ENCODE results near the gene RTP2. TPM values are rescaled to one million over a fixed set of nuclear protein-coding genes. Genes with fewer than 3 reads are reported as not detected.

RTP2 gene
- total RNA-seq, 1 experiment from 2014 or later: not detected

GRCh38 chr3:187721055-187721454, 18.7 kb upstream of the RTP2 start:
- no TSS peak for BruUV-seq (replicated peaks)

GRCh38 chr3:187720337-187720670, 17.9 kb upstream of the RTP2 start:
- H3K4me1 ChIP-seq (ENCODE audit: insufficient read depth, low read length, poor library complexity, severe bottlenecking): no peaks in the 10 kb centered on the region
- no peaks in the 10 kb centered on the region for H3K27me3 ChIP-seq (replicated peaks; ENCODE audit: insufficient read depth, low read depth, low read length, poor library complexity)
- no peak overlapping the region for H3K4me3 ChIP-seq (ENCODE audit: low read depth, low read length, poor library complexity, severe bottlenecking)
- no peak overlapping the region for H3K27ac ChIP-seq (ENCODE audit: low read depth, low read length, poor library complexity, severe bottlenecking)
- peaks cover 37% of the 10 kb centered on the region for H3K36me3 ChIP-seq (ENCODE audit: insufficient read depth, low read length, poor library complexity, severe bottlenecking)
- ChIA-PET POLR2A (ENCODE audit: low non-redundant PET) (no interaction called here), CTCF (no interaction called here)
- no peaks in the 10 kb centered on the region for H3K9me3 ChIP-seq (ENCODE audit: low read depth, low read length, poor library complexity, severe bottlenecking)
- no peak for DNase-seq (ENCODE audit: low spot score)
- no TSS peak for BruUV-seq (replicated peaks)
- intact Hi-C loops (cut with micrococcal nuclease; ENCODE audit: unreplicated experiment): no loop called here
- TF ChIP-seq CTCF (conservative IDR thresholded peaks at IDR 0.05; ENCODE audit: low read depth, low read length): no peak
- TF ChIP-seq EZH2 (IDR thresholded peaks at IDR 0.05; ENCODE audit: borderline replicate concordance, low read depth, low read length, poor library complexity, severe bottlenecking): no peak

More at GRCh38 chr3:187721055-187721454, 18.7 kb upstream of the RTP2 start:
- no peak overlapping the region for H3K4me3 ChIP-seq (ENCODE audit: low read depth, low read length, poor library complexity, severe bottlenecking)
- TF ChIP-seq CTCF (conservative IDR thresholded peaks at IDR 0.05; ENCODE audit: low read depth, low read length) (no peak), EZH2 (IDR thresholded peaks at IDR 0.05; ENCODE audit: borderline replicate concordance, low read depth, low read length, poor library complexity, severe bottlenecking) (no peak)
- H3K4me1 ChIP-seq (ENCODE audit: insufficient read depth, low read length, poor library complexity, severe bottlenecking): no peaks in the 10 kb centered on the region
- H3K27me3 ChIP-seq (replicated peaks; ENCODE audit: insufficient read depth, low read depth, low read length, poor library complexity): no peaks in the 10 kb centered on the region
- no peak overlapping the region for H3K27ac ChIP-seq (ENCODE audit: low read depth, low read length, poor library complexity, severe bottlenecking)
- H3K36me3 ChIP-seq (ENCODE audit: insufficient read depth, low read length, poor library complexity, severe bottlenecking): peaks cover 45% of the 10 kb centered on the region
- CTCF ChIA-PET: no interaction called here
- no peak for DNase-seq (ENCODE audit: low spot score)
- intact Hi-C loops (cut with micrococcal nuclease; ENCODE audit: unreplicated experiment): no loop called here
- POLR2A ChIA-PET (ENCODE audit: low non-redundant PET): no interaction called here
- H3K9me3 ChIP-seq (ENCODE audit: low read depth, low read length, poor library complexity, severe bottlenecking): no peaks in the 10 kb centered on the region

GRCh38 chr3:187719628-187720336, 17.4 kb upstream of the RTP2 start:
- Histone ChIP-seq H3K4me1 (ENCODE audit: insufficient read depth, low read length, poor library complexity, severe bottlenecking) (no peaks in the 10 kb centered on the region), H3K36me3 (ENCODE audit: insufficient read depth, low read length, poor library complexity, severe bottlenecking) (peaks cover 33% of the 10 kb centered on the region), H3K9me3 (ENCODE audit: low read depth, low read length, poor library complexity, severe bottlenecking) (no peaks in the 10 kb centered on the region), H3K27me3 (replicated peaks; ENCODE audit: insufficient read depth, low read depth, low read length, poor library complexity) (no peaks in the 10 kb centered on the region), H3K27ac (ENCODE audit: low read depth, low read length, poor library complexity, severe bottlenecking) (no peak overlapping the region), H3K4me3 (ENCODE audit: low read depth, low read length, poor library complexity, severe bottlenecking) (no peak overlapping the region)
- CTCF ChIA-PET: interaction anchor here (0.6 kb wide), 1 partner anchor 500 kb away, joined by 3 read pairs; no protein-coding TSS in a partner anchor
- TF ChIP-seq EZH2 (IDR thresholded peaks at IDR 0.05; ENCODE audit: borderline replicate concordance, low read depth, low read length, poor library complexity, severe bottlenecking) (no peak), CTCF (conservative IDR thresholded peaks at IDR 0.05; ENCODE audit: low read depth, low read length) (no peak)
- DNase-seq (ENCODE audit: low spot score): no peak
- BruUV-seq (replicated peaks): no TSS peak
- POLR2A ChIA-PET (ENCODE audit: low non-redundant PET): no interaction called here
- intact Hi-C loops (cut with micrococcal nuclease; ENCODE audit: unreplicated experiment): no loop called here
